Measurements from ENCODE around the gene LSM4.

GRCh38 chr19:18281082-18282020, 41.5 kb downstream of the LSM4 start, which contains the start of gene JUND:
- no peak for TF ChIP-seq CTCF (conservative IDR thresholded peaks at IDR 0.05 in 1 of 2, IDR thresholded peaks at IDR 0.05 in 1 of 2; ENCODE audit: extremely low read depth in 1 of 2, insufficient read depth in 1 of 2, low read depth in 1 of 2, low read length in 2 of 2)
- no peak for TF ChIP-seq EZH2 (IDR thresholded peaks at IDR 0.05; ENCODE audit: borderline replicate concordance, low read length)

Data from mammary epithelial cell (primary cell).